Activated B cell treated with CpG ODN at 0.5 μM for 24 hours (primary cell): ENCODE data around the gene HDGFL3. TPM values are rescaled to one million over a fixed set of nuclear protein-coding genes. Genes with fewer than 3 reads are reported as not detected.

Experiments
- ATAC-seq: fragments of 200-7000 bp; cut with Tn5 transposase; one replicate; pipeline ENCODE4 v1.10.0; 2021; ENCODE audit warnings: low read depth, mild to moderate bottlenecking, moderate library complexity
- CTCF ChIA-PET: fragments of 350-600 bp; sonication (Branson Sonifier 250); formaldehyde crosslinking; loops from one replicate; lab custom pipeline; 2021; ENCODE audit warnings: antibody characterized with exemption; lab: Charles Lee
- POLR2A ChIA-PET: fragments of 350-600 bp; sonication (Branson Sonifier 250); formaldehyde crosslinking; loops from one replicate; lab custom pipeline; 2021; ENCODE audit warnings: antibody characterized with exemption; lab: Charles Lee
- DNase-seq: peaks from one replicate; pipeline ENCODE4 v3.0.0; 2022
- H3K27ac Mint-ChIP-seq: one replicate; pipeline ENCODE4 v1.8.0; 2020; ENCODE audit warnings: mixed read lengths
- H3K27me3 Mint-ChIP-seq: one replicate; pipeline ENCODE4 v1.8.0; 2021; ENCODE audit warnings: mixed read lengths
- H3K36me3 Mint-ChIP-seq: one replicate; pipeline ENCODE4 v1.8.0; 2021; ENCODE audit warnings: low read depth, mixed read lengths
- H3K4me1 Mint-ChIP-seq: one replicate; pipeline ENCODE4 v1.8.0; 2021; ENCODE audit warnings: mixed read lengths
- H3K4me3 Mint-ChIP-seq: one replicate; pipeline ENCODE4 v1.8.0; 2020; ENCODE audit warnings: mild to moderate bottlenecking, mixed read lengths
- H3K9me3 Mint-ChIP-seq: one replicate; pipeline ENCODE4 v1.8.0; 2020; ENCODE audit warnings: mixed read lengths
- intact Hi-C: fragments of 100-400 bp; cut with micrococcal nuclease; formaldehyde crosslinking; loops from one replicate; pipeline ENCODE4 v1.15.1; 2024
- total RNA-seq: library from RNA; stranded (reverse); gene quantifications from 2 replicates; pipeline ENCODE4 v1.2.3, GENCODE V29; 2022
- TF ChIP-seq, protein P1 (sequence below): fragments of 200-600 bp; IDR thresholded peaks from one replicate; pipeline ENCODE4 v1.8.0; 2022; ENCODE audit warnings: antibody characterized with exemption, mild to moderate bottlenecking

Gene HDGFL3
- total RNA-seq, result 1.8 and 3.5 TPM in 2 replicates

DNA sequence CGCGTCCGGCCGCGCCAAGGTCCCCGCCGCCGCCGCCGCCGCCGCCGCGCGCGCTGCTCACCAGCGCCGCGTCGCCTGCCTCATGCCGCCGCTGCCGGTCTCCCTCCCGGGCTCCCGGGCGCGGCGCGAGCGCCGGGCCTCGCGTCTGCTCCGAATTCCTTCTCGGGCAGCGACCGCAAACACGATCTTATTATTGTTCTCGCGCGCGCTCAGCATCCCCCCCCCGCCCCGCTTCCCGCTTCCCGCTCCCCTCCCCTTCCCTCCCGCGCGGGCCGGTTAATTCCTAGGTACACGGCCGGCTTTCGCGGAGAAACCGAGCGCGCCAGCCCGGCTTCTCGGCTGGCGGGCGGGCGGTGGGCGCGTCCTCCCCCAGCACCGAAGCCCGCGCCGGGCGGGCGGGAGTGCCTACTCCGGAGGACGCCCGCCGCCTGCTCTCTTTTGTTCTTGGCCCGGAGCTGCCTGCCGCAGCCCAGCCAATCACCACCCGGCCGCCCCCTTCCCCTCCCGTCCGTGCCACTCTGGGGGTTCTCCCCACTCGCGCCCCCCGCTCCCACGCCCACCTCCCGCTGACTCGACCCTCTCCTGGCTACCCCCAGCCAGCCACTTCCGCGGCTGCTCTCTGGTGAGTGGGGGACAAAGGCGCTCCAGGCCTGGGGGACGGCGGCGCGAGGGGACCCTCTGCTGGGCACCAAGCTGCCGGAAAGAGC lies at the start of gene HDGFL3:
Gene HDGFL3, minus strand, starts transcription at position 164 of the 707 bp plus-strand sequence. CDS start 409 bp downstream, outside the sequence.
- ATAC-seq (peak; percentile 57), DNase-seq (peak; percentile 23)
- peaks cover 7% of the 10 kb centered on the region for H3K4me1 Mint-ChIP-seq
- H3K27ac Mint-ChIP-seq, result no peak within 1 kb of the TSS
- intact Hi-C loops, result loop anchor here (1.0 kb wide), 1 partner anchor 197 kb away; the partner anchor contains the start of gene C15orf40
- TF ChIP-seq, protein P1, sequence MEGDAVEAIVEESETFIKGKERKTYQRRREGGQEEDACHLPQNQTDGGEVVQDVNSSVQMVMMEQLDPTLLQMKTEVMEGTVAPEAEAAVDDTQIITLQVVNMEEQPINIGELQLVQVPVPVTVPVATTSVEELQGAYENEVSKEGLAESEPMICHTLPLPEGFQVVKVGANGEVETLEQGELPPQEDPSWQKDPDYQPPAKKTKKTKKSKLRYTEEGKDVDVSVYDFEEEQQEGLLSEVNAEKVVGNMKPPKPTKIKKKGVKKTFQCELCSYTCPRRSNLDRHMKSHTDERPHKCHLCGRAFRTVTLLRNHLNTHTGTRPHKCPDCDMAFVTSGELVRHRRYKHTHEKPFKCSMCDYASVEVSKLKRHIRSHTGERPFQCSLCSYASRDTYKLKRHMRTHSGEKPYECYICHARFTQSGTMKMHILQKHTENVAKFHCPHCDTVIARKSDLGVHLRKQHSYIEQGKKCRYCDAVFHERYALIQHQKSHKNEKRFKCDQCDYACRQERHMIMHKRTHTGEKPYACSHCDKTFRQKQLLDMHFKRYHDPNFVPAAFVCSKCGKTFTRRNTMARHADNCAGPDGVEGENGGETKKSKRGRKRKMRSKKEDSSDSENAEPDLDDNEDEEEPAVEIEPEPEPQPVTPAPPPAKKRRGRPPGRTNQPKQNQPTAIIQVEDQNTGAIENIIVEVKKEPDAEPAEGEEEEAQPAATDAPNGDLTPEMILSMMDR, result no peak
- POLR2A ChIA-PET, result no interaction called here
- H3K9me3 Mint-ChIP-seq, result no peaks in the 10 kb centered on the region
- peak within 1 kb of the TSS; percentile 84 for H3K4me3 Mint-ChIP-seq
- H3K27me3 Mint-ChIP-seq, result peaks cover 16% of the 10 kb centered on the region
- H3K36me3 Mint-ChIP-seq, result peaks cover 2% of the 10 kb centered on the region
- CTCF ChIA-PET, result no interaction called here

DNA sequence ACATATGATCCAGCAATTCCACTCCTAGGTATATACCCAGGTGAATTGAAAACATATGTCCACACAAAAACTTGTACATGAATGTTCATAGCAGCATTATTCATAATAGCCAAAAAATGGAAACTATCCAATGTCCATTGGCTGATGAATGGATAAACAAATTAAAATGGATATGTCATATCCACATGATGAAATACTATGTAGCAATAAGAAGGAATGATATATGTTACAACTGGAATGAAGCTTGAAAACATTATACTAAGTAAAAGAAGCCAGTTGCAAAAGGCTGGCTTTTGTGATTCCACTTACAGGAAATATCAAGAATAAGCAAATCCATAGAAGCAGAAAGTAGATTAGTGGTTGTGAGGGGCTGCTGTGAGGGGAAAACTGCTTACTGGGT lies 43.2 kb upstream of the HDGFL3 start:
- intact Hi-C loops, result no loop called here
- H3K27me3 Mint-ChIP-seq, result peaks cover 25% of the 10 kb centered on the region
- POLR2A ChIA-PET, result no interaction called here

GRCh38 chr15:83249030-83249343 lies 41.4 kb upstream of the HDGFL3 start:
- CTCF ChIA-PET, result interaction anchor here (0.8 to 1.5 kb wide), 4 partner anchors 13 to 314 kb away, joined by 3 to 7 read pairs (median 4); no protein-coding TSS in a partner anchor
- Mint-ChIP-seq H3K9me3 (peaks cover 4% of the 10 kb centered on the region), H3K36me3 (no peaks in the 10 kb centered on the region), H3K4me1 (no peaks in the 10 kb centered on the region), H3K27me3 (peaks cover 29% of the 10 kb centered on the region), H3K4me3 (no peak overlapping the region), H3K27ac (no peak overlapping the region)
- ATAC-seq (no peak), DNase-seq (no peak)
- intact Hi-C loops, result no loop called here
- TF ChIP-seq, protein P1, result no peak
- POLR2A ChIA-PET, result no interaction called here

More for the DNA sequence above, 43.2 kb upstream of the HDGFL3 start:
- Mint-ChIP-seq H3K27ac (no peak overlapping the region), H3K36me3 (no peaks in the 10 kb centered on the region), H3K9me3 (no peaks in the 10 kb centered on the region), H3K4me3 (no peak overlapping the region), H3K4me1 (no peaks in the 10 kb centered on the region)
- CTCF ChIA-PET, result interaction anchor here (1.0 kb wide), 1 partner anchor 309 kb away, joined by 4 read pairs; no protein-coding TSS in a partner anchor
- TF ChIP-seq, protein P1, result no peak
- no peak for ATAC-seq
- no peak for DNase-seq

DNA sequence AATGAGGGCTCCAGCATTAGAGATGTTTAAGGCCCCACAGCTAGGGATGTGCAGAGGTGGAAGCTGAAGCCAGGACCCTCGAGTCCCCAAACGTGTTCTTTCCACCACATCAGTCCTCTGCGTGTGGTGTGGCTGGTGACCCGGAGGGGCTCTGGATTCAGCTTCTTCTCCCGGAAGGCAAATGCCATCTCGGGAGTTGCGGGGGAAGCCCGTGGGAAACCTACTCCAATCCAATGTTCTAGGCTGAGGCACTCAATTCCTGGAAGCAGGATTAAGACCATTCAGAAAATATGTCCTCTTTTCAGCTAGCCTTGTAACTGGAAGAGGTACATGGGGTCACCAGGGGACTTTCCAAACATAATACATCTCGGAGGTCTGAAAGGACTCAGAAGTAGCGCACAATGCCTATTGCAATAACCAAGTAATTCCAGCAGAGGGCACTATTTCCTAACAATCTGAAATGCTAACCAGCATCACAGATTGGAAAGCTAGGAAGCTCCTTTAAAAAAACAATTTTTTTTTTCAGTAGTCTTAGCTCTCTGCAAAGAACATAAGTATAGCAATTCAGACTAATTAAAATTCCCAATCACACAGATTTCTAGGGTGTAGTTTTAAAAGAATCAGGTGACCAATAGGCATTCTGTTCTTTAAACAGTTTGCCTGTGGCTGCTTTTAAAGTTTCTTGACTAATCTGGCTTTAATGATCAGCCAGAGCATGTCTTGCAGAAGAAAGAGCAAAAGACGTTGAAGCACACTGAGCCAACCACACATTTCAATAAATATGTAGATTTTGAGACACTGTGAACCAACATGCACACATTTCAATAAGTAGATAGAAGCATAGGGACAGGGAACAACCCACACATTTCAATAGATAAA lies 40.8 kb upstream of the HDGFL3 start:
- Mint-ChIP-seq H3K9me3 (peaks cover 4% of the 10 kb centered on the region), H3K27ac (no peak overlapping the region), H3K4me1 (no peaks in the 10 kb centered on the region), H3K36me3 (no peaks in the 10 kb centered on the region), H3K4me3 (no peak overlapping the region), H3K27me3 (peaks cover 29% of the 10 kb centered on the region)
- TF ChIP-seq, protein P1, result peak; percentile 77
- DNase-seq (no peak), ATAC-seq (no peak)
- intact Hi-C loops, result loop anchor here (1.0 kb wide), 1 partner anchor 324 kb away; no protein-coding TSS in a partner anchor
- ChIA-PET POLR2A (no interaction called here), CTCF (interaction anchor here (0.8 to 1.5 kb wide), 6 partner anchors 13 to 314 kb away, joined by 3 to 7 read pairs (median 4); no protein-coding TSS in a partner anchor)

DNA sequence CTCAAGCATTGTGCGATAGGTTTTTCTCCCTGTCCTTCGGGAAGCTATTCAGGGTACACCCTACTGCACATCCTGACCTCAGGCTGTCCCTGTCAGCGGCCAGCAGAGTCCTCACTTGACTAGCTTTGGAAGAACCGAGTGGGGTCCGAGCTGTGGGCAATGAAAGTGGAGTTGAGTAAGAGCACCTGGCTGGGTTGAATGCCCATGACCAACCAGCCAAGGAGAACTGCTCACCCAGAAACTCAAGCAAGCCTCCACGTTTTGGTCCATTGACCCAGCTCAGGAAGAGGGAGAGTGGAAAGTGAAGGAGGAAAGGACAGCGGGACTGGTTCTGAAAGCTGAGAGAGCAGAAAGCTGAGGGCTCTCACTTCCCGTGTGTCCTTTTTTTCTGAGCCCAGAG lies 36.0 kb upstream of the HDGFL3 start:
- H3K4me1 Mint-ChIP-seq, result no peaks in the 10 kb centered on the region
- POLR2A ChIA-PET, result no interaction called here
- no peak overlapping the region for H3K4me3 Mint-ChIP-seq
- CTCF ChIA-PET, result no interaction called here
- H3K27me3 Mint-ChIP-seq, result peaks cover 29% of the 10 kb centered on the region
- no peak overlapping the region for H3K27ac Mint-ChIP-seq
- no peak for DNase-seq
- no peaks in the 10 kb centered on the region for H3K36me3 Mint-ChIP-seq
- peaks cover 7% of the 10 kb centered on the region for H3K9me3 Mint-ChIP-seq
- ATAC-seq, result no peak
- TF ChIP-seq, protein P1, result no peak
- intact Hi-C loops, result no loop called here
